Epithelial cell of esophagus (primary cell): ENCODE data around the gene OR52W1.

Source experiments
- DNase-seq: peaks from one replicate; pipeline ENCODE4 v3.0.0; 2010; ENCODE audit warnings: low read depth
- H3K4me3 ChIP-seq: 2 replicates; pipeline ENCODE4 v1.5.1; 2011; ENCODE audit warnings: mild to moderate bottlenecking, low read length, control low read depth
- TF ChIP-seq, protein P1 (sequence below): IDR thresholded peaks from 2 replicates; pipeline ENCODE4 v1.5.1; 2011; ENCODE audit warnings: low read depth, mild to moderate bottlenecking, low read length, control low read depth, inconsistent platforms; ENCODE audit not compliant: insufficient read depth; ENCODE audit errors: missing control alignments

Gene OR52W1

DNA sequence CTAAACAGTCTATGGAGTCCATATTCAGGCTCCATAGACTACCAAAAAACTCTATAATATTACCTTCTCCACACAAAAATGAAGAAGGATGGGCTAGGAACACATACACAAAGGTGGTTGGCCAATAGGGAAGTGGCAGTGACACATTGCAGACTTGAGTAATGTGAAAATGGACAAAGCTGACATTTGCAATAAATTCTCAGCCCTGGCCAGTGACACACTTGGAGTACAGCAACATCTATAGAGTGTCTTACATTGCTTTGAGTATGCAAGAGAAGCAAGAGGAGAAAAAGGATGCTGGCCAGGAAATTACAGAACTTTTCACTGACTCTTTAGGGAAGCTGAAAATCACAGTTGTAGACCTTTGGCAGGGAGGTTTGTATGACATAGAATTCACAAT, 7.3 kb upstream of the OR52W1 start:
- TF ChIP-seq, protein P1, sequence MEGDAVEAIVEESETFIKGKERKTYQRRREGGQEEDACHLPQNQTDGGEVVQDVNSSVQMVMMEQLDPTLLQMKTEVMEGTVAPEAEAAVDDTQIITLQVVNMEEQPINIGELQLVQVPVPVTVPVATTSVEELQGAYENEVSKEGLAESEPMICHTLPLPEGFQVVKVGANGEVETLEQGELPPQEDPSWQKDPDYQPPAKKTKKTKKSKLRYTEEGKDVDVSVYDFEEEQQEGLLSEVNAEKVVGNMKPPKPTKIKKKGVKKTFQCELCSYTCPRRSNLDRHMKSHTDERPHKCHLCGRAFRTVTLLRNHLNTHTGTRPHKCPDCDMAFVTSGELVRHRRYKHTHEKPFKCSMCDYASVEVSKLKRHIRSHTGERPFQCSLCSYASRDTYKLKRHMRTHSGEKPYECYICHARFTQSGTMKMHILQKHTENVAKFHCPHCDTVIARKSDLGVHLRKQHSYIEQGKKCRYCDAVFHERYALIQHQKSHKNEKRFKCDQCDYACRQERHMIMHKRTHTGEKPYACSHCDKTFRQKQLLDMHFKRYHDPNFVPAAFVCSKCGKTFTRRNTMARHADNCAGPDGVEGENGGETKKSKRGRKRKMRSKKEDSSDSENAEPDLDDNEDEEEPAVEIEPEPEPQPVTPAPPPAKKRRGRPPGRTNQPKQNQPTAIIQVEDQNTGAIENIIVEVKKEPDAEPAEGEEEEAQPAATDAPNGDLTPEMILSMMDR = no peak
- DNase-seq = no peak
- no peak overlapping the region for H3K4me3 ChIP-seq

DNA sequence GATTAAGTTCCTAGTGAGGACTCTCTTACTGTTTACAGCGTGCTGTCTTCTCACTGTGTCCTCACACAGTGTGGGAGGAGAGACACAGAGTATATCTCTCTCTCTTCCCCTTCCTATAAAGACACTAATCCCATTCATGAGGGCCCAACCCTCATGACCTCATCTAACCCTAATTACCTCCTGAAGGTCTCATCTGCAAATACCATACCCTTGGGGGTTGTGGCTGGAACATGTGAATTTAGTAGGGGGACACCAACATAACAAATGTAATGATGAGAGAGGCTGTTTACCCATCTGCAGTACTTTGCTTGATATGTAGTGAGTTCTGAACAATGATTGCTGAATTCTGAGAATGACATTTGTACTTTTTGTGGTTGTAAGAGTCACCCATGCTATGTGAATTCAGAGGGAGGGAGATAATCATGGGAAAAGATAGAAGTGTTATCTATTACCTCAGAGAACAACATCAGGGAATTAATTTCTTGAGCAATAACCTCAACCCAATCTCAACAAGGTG, 4.9 kb upstream of the OR52W1 start:
- no peak for DNase-seq
- TF ChIP-seq, protein P1 = no peak
- no peak overlapping the region for H3K4me3 ChIP-seq

DNA sequence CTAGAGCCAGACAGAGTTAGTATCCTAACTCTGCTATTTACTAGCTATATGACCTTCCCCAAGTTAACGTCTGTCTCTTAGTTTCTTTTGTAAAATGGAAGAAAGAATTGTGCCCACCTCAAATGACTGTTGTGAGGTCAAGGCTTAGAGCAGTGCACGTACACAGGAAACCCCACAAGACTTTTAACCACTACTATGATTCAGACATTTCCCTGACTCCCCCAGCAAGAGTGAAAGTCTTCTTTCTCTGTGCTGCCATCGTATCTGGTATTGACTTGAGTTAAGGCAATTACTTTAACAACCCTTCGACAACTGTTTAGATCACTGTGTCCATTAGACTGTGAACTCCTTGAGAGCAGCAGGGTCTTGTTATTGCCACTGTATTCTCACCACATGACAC, 2.6 kb upstream of the OR52W1 start:
- DNase-seq = no peak
- TF ChIP-seq, protein P1 = no peak
- H3K4me3 ChIP-seq = no peak overlapping the region

DNA sequence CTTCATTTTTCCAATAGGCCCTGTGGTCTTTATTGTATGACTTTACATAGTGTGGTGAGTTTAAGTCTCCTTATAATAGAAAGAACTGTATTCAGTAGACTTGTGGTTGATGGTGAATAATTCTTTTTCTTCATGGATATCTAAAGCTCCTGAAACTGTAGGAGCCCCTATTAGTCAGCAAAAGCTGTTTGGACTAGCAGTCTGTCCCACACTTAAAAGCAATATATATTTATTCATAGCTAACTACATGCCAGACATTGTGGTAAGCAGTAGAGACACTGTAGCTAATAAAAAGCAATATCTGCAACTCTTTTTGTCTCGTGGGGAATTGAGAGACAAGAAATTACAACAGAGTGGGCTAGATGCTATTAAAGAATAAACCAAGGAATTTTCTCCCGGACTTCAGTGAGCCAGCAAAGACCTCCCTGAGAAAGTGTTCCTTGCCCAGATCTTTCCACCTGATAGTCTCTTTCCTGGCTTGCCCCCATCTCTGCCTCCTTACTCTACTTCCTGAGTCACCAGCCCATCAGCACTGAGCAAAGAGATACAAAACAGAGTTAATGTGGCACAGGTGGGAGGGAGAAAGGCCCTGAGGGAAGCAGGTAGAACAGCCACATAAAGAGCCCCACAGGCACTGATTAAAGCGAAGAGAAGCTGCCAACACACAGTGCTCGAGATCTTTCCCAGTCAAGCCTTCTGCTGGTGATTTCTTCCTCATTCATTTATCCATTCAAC, 1.4 kb upstream of the OR52W1 start:
- TF ChIP-seq, protein P1 = no peak
- DNase-seq = no peak
- no peak overlapping the region for H3K4me3 ChIP-seq

DNA sequence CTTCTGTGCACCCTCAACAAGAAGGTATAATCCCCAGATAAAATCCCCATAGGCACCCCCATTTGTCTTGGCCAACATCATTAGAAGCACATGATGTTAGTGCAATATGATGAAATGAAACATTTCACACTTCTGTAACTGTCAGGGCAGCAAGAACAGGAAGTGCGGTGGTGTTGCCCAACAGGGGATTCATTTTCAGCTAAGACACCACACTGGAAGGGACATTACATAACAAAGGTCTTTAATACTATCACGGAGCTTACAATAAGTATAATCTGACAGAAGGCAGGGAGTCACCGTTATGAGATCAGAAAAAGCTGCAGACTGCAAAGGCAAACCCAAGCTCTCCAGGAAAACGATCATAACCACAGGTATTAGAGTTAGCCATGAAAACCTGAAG, 2.0 kb downstream of the OR52W1 start:
- H3K4me3 ChIP-seq = no peak overlapping the region
- DNase-seq = peak; percentile 4
- TF ChIP-seq, protein P1 = no peak

DNA sequence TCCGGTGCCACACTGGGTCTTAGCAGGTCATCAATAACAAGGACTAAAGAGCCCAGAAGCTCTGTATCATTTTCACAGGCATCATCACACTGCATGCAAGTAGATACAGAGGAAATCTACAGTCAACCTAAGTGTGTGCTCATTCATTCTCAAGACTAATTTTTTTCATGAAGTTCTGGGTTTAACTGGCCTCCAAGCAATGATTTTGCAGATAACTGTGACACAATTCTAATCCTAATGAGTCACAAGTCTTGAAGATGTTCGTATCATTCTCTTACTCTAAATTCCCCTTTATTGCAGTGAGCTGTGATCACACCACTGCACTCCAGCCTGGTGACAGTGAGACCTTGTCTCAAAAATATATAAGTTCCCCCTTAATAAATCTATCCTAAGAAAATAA, 2.5 kb downstream of the OR52W1 start:
- TF ChIP-seq, protein P1 = no peak
- DNase-seq = peak; percentile 7
- H3K4me3 ChIP-seq = no peak overlapping the region

DNA sequence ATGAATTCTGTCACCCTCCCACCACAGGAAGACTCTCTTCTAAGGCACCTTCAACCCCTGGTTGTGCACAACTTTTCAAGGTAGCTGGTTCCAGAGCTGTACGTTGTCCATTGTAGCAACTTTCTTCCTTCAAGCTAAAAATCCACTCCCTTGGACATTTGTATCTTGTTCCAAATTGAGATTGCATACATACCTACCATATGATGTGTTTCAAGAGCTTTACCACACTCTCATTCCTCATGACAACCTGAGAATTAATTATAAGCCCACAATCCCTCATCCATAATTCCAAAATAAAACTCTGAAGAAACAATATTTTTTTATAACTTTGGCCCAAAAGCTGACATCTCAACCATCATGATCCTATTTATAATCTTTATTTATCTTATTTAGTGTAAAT, 3.0 kb downstream of the OR52W1 start:
- TF ChIP-seq, protein P1 = no peak
- no peak for DNase-seq

More for the DNA sequence above, 3.0 kb downstream of the OR52W1 start:
- no peak overlapping the region for H3K4me3 ChIP-seq
